GM23248 (cell line): ENCODE data around the gene SFR1. TPM values are rescaled to one million over a fixed set of nuclear protein-coding genes. Genes with fewer than 3 reads are reported as not detected.

ENCODE experiments used
- DNase-seq: peaks from one replicate; pipeline ENCODE4 v3.0.0-alpha.2; 2015
- H2AFZ ChIP-seq: fragments of 200-600 bp; sonication (generic); 2 replicates; pipeline ENCODE4 v1.6.1; 2016; ENCODE audit warnings: antibody characterized with exemption
- H3F3A ChIP-seq: fragments of 200-600 bp; sonication (generic); 2 replicates; pipeline ENCODE4 v1.6.1; 2016; ENCODE audit warnings: mild to moderate bottlenecking, antibody characterized with exemption, mixed run types; ENCODE audit not compliant: insufficient read depth
- H3K27ac ChIP-seq: fragments of 200-600 bp; sonication (generic); 2 replicates; pipeline ENCODE4 v1.5.1; 2016; ENCODE audit warnings: mild to moderate bottlenecking
- H3K27me3 ChIP-seq: fragments of 200-600 bp; sonication (generic); replicated peaks from 2 replicates; pipeline ENCODE4 v1.6.1; 2016; ENCODE audit warnings: mild to moderate bottlenecking; ENCODE audit not compliant: insufficient read depth
- H3K36me3 ChIP-seq: fragments of 200-600 bp; sonication (generic); 2 replicates; pipeline ENCODE4 v1.6.1; 2016; ENCODE audit warnings: low read depth, mild to moderate bottlenecking
- H3K4me1 ChIP-seq: fragments of 200-600 bp; sonication (generic); 2 replicates; pipeline ENCODE4 v1.6.1; 2016; ENCODE audit warnings: mild to moderate bottlenecking; ENCODE audit not compliant: insufficient read depth
- H3K4me2 ChIP-seq: fragments of 200-600 bp; sonication (generic); one replicate; pipeline ENCODE4 v1.6.1; 2016; ENCODE audit warnings: mild to moderate bottlenecking; ENCODE audit not compliant: unreplicated experiment
- H3K4me3 ChIP-seq: fragments of 200-600 bp; sonication (generic); 2 replicates; pipeline ENCODE4 v1.5.1; 2016; ENCODE audit warnings: mild to moderate bottlenecking
- H3K79me2 ChIP-seq: fragments of 200-600 bp; sonication (generic); 2 replicates; pipeline ENCODE4 v1.6.1; 2016; ENCODE audit warnings: mild to moderate bottlenecking; ENCODE audit not compliant: insufficient read depth
- H3K9ac ChIP-seq: fragments of 200-600 bp; sonication (generic); 2 replicates; pipeline ENCODE4 v1.6.1; 2016; ENCODE audit warnings: mild to moderate bottlenecking
- H3K9me2 ChIP-seq: fragments of 200-600 bp; sonication (generic); 2 replicates; pipeline ENCODE4 v1.6.1; 2016; ENCODE audit warnings: mixed run types, mild to moderate bottlenecking, moderate library complexity; ENCODE audit not compliant: insufficient read depth
- H3K9me3 ChIP-seq: fragments of 200-600 bp; sonication (generic); one replicate; pipeline ENCODE4 v1.6.1; 2017; ENCODE audit warnings: low read depth
- H4K20me1 ChIP-seq: fragments of 200-600 bp; sonication (generic); 2 replicates; pipeline ENCODE4 v1.6.0; 2016; ENCODE audit not compliant: insufficient read depth
- EZH2 ChIP-seq: fragments of 200-600 bp; sonication (generic); IDR thresholded peaks from 2 replicates; pipeline ENCODE4 v1.6.1; 2018; ENCODE audit warnings: antibody characterized with exemption, mild to moderate bottlenecking; ENCODE audit not compliant: insufficient read depth, poor library complexity, severe bottlenecking
- EZH2phosphoT487 ChIP-seq: fragments of 200-600 bp; sonication (generic); IDR thresholded peaks from 2 replicates; pipeline ENCODE4 v1.6.1; 2018; ENCODE audit warnings: antibody characterized with exemption, moderate library complexity, mild to moderate bottlenecking, low read depth; ENCODE audit not compliant: insufficient read depth
- WGBS, 2 experiments: methylation state at CpG; one replicate each; pipeline ENCODE4 v1.1.6; 2015 to 2017; ENCODE audit warnings: low lambda C conversion rate in 2 of 2, low coverage in 1 of 2; ENCODE audit errors: missing lambda C conversion rate in 2 of 2; 5-methylcytosine and 5-hydroxymethylcytosine counted together
- in situ Hi-C: fragments of 300-500 bp; cut with MboI; formaldehyde crosslinking; loops from 2 replicates; pipeline ENCODE4 v1.15.0; 2020
- polyA plus RNA-seq: library from polyadenylated mRNA; unstranded; fragments of >200 nt; fragmentation: Nextera tagmentation; extraction: Ambion mirVana; gene quantifications from 2 replicates; pipeline ENCODE4 v1.2.1, GENCODE V29; 2016
- total RNA-seq: library from RNA; depleted of rRNA; stranded (reverse); fragments of >200 nt; shearing (Covaris generic); gene quantifications from 2 replicates; pipeline ENCODE4 v1.2.3, GENCODE V29; 2014; rRNA removed

The SFR1 gene
- total RNA-seq, result 4.4 and 4.6 TPM in 2 replicates
- polyA plus RNA-seq, result 9.1 TPM in 2 replicates

GRCh38 chr10:104121485-104122224, at the start of gene SFR1:
Gene SFR1 (plus strand): TSS chr10:104122171. CDS start chr10:104122184, 13 bp downstream.
- Histone ChIP-seq H3F3A (peaks cover 17% of the 10 kb centered on the region), H4K20me1 (no peaks in the 10 kb centered on the region), H3K27me3 (no peaks in the 10 kb centered on the region), H2AFZ (peak within 1 kb of the TSS; percentile 92), H3K9ac (peak within 1 kb of the TSS; percentile 98), H3K9me2 (no peaks in the 10 kb centered on the region), H3K4me3 (peak within 1 kb of the TSS; percentile 85), H3K4me1 (peaks cover 40% of the 10 kb centered on the region), H3K79me2 (peaks cover 10% of the 10 kb centered on the region; the same call in 1 of the 2 replicates), H3K4me2 (peak within 1 kb of the TSS; percentile 93), H3K36me3 (no peaks in the 10 kb centered on the region), H3K9me3 (no peaks in the 10 kb centered on the region), H3K27ac (peak within 1 kb of the TSS; percentile 100)
- WGBS, 2 experiments, result 0 to 1% methylated on average over 56 to 67 of the region's 67 CpGs
- TF ChIP-seq EZH2phosphoT487 (no peak), EZH2 (no peak)
- in situ Hi-C loops, result no loop called here
- peak; percentile 99 for DNase-seq

- DNase-seq, result peak; percentile 7
- WGBS, 2 experiments, result 8 to 18% methylated on average over 5 of the region's 5 CpGs
- no peak overlapping the region for H3K4me3 ChIP-seq
- no peaks in the 10 kb centered on the region for H3F3A ChIP-seq
- in situ Hi-C loops, result no loop called here
- TF ChIP-seq EZH2phosphoT487, result no peak
- no peak for TF ChIP-seq EZH2
- no peak overlapping the region for H2AFZ ChIP-seq
- H3K9me3 ChIP-seq, result no peaks in the 10 kb centered on the region
- no peaks in the 10 kb centered on the region for H3K79me2 ChIP-seq
- no peaks in the 10 kb centered on the region for H3K4me1 ChIP-seq
- H3K36me3 ChIP-seq, result no peaks in the 10 kb centered on the region
- H3K9ac ChIP-seq, result no peak overlapping the region
- no peak overlapping the region for H3K27ac ChIP-seq
- peaks cover 30% of the 10 kb centered on the region for H3K27me3 ChIP-seq
- no peaks in the 10 kb centered on the region for H4K20me1 ChIP-seq
- no peak overlapping the region for H3K4me2 ChIP-seq
- no peaks in the 10 kb centered on the region for H3K9me2 ChIP-seq
Observed at GRCh38 chr10:104072786-104073185, 49.2 kb upstream of the SFR1 start.

- Histone ChIP-seq H4K20me1 (no peaks in the 10 kb centered on the region), H2AFZ (no peak overlapping the region), H3K4me1 (no peaks in the 10 kb centered on the region), H3K79me2 (no peaks in the 10 kb centered on the region), H3K27me3 (peaks cover 28% of the 10 kb centered on the region), H3F3A (no peaks in the 10 kb centered on the region), H3K9me2 (no peaks in the 10 kb centered on the region), H3K9ac (no peak overlapping the region), H3K9me3 (no peaks in the 10 kb centered on the region), H3K4me2 (no peak overlapping the region), H3K4me3 (no peak overlapping the region), H3K27ac (no peak overlapping the region), H3K36me3 (no peaks in the 10 kb centered on the region)
- 58 to 66% methylated on average over 6 of the region's 6 CpGs for WGBS, 2 experiments
- in situ Hi-C loops, result no loop called here
- DNase-seq, result no peak
- TF ChIP-seq EZH2 (no peak), EZH2phosphoT487 (no peak)
Observed at GRCh38 chr10:104074505-104074904, 47.5 kb upstream of the SFR1 start.

DNA sequence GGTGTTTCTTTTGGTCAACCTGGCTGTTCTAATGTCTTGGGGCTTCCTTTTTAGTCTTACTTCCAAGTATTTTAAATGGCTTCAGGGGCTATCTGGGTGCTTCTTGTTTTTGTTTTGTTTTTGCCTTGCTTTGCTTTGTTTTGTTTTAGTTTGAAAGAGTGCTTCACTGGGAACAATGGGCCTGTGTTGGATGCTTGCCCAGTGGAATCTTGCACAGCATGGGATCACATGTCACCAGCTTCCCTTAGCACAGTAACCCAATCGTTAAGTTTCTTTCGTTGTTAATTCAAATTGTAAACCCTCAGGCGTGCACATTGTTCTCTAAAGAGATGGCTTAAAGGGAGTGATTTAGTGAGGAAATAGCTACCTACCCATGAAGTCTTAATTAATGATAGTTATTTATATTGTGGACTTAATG, 45.2 kb upstream of the SFR1 start:
- no peaks in the 10 kb centered on the region for H3K9me3 ChIP-seq
- 22 to 23% methylated on average over 3 of the region's 3 CpGs for WGBS, 2 experiments
- H3K4me3 ChIP-seq, result no peak overlapping the region
- H3K4me1 ChIP-seq, result no peaks in the 10 kb centered on the region
- H3K9me2 ChIP-seq, result no peaks in the 10 kb centered on the region
- peak; percentile 12 for DNase-seq
- no peak overlapping the region for H3K9ac ChIP-seq
- H3K79me2 ChIP-seq, result no peaks in the 10 kb centered on the region
- peaks cover 21% of the 10 kb centered on the region for H3K27me3 ChIP-seq
- in situ Hi-C loops, result no loop called here
- H4K20me1 ChIP-seq, result no peaks in the 10 kb centered on the region
- H3K4me2 ChIP-seq, result no peak overlapping the region
- H3K27ac ChIP-seq, result no peak overlapping the region
- no peaks in the 10 kb centered on the region for H3F3A ChIP-seq
- TF ChIP-seq EZH2 (no peak), EZH2phosphoT487 (no peak)
- no peaks in the 10 kb centered on the region for H3K36me3 ChIP-seq
- H2AFZ ChIP-seq, result no peak overlapping the region
